K562 (cell line): ENCODE measurements around the gene ZNF595. TPM values are rescaled to one million over a fixed set of nuclear protein-coding genes. Genes with fewer than 3 reads are reported as not detected.

Experiments used
- ATAC-seq: fragments of 200-7000 bp; cut with Tn5 transposase; 3 replicates; pipeline ENCODE4 v1.9.1; 2020; ENCODE audit warnings: moderate library complexity
- BruUV-seq: library from RNA; stranded (reverse); fragments of 400-500 nt; replicated peaks from 2 replicates; lab custom pipeline; 2021; lab: Mats Ljungman, UMichigan
- CTCF ChIA-PET: fragments of 300-600 bp; formaldehyde crosslinking; extraction: SDS; loops from one replicate; lab custom pipeline; 2021; ENCODE audit warnings: low intra/inter-chr PET ratio; lab: Yijun Ruan, JAX
- POLR2A ChIA-PET: fragments of 300-600, 350-650 bp; sonication (Branson Sonifier 250); formaldehyde crosslinking; extraction: SDS; loops from one replicate; lab custom pipeline; 2021; ENCODE audit warnings: antibody characterized with exemption, inconsistent platforms; lab: Yijun Ruan, JAX
- DNase-seq, 4 experiments: peaks; one replicate each; pipeline versions ENCODE4 v3.0.0 to v3.0.0-alpha.2; 2011 to 2018; ENCODE audit warnings: low spot score in 3 of 4, mixed read lengths in 3 of 4; ENCODE audit errors: extremely low read depth in 1 of 4
- FAIRE-seq: peaks from 2 replicates; lab custom pipeline; 2011; peaks lifted over from hg19 to GRCh38; lab: Jason Lieb, UNC
- H2AFZ ChIP-seq: 2 replicates; pipeline ENCODE4 v1.6.0; 2011; ENCODE audit warnings: low read depth, low read length, control low read depth, inconsistent platforms
- H3K27ac ChIP-seq: fragments of 200-600 bp; 3 replicates; pipeline ENCODE4 v1.8.0; 2011; ENCODE audit warnings: low read depth, mild to moderate bottlenecking, control low read depth, inconsistent platforms, low read length, moderate library complexity, mixed read lengths; ENCODE audit errors: extremely low read depth
- H3K27me3 ChIP-seq, 2 experiments: fragments of 300-600 bp in 1 of 2; 2 replicates in 1 of 2; 3 replicates in 1 of 2; pipeline versions ENCODE4 v1.6.0 to v1.8.0; 2011; ENCODE audit warnings: inconsistent platforms in 2 of 2, low read length in 2 of 2, mild to moderate bottlenecking in 1 of 2, mixed read lengths in 1 of 2, moderate library complexity in 1 of 2; ENCODE audit not compliant: control insufficient read depth in 2 of 2, insufficient read depth in 2 of 2
- H3K36me3 ChIP-seq: fragments of 300-600 bp; 3 replicates; pipeline ENCODE4 v1.8.0; 2011; ENCODE audit warnings: mild to moderate bottlenecking, low read length, inconsistent platforms; ENCODE audit not compliant: control insufficient read depth, insufficient read depth
- H3K4me1 ChIP-seq, 2 experiments: fragments of 200-600 bp in 1 of 2; replicated peaks in 1 of 2; 2 replicates in 1 of 2; 3 replicates in 1 of 2; pipeline versions ENCODE4 v1.5.1 to v1.8.0; 2011; ENCODE audit warnings: inconsistent platforms in 2 of 2, low read length in 2 of 2, mild to moderate bottlenecking in 1 of 2, mixed read lengths in 1 of 2, moderate library complexity in 1 of 2; ENCODE audit not compliant: control insufficient read depth in 2 of 2, insufficient read depth in 2 of 2
- H3K4me2 ChIP-seq: 2 replicates; pipeline ENCODE4 v1.6.1; 2011; ENCODE audit warnings: low read length, control low read depth, inconsistent platforms, mixed read lengths; ENCODE audit not compliant: insufficient read depth
- H3K4me3 ChIP-seq: fragments of 200-600 bp; sonication (generic), shearing (Covaris generic); 2 replicates; pipeline ENCODE4 v1.5.1; 2016; ENCODE audit warnings: control low read depth, inconsistent platforms
- H3K79me2 ChIP-seq: fragments of 200-600 bp; 3 replicates; pipeline ENCODE4 v1.8.0; 2011; ENCODE audit warnings: low read length, inconsistent platforms; ENCODE audit not compliant: control insufficient read depth, insufficient read depth
- H3K9ac ChIP-seq, 2 experiments: 2 replicates each; pipeline versions ENCODE4 v1.6.0 to v1.6.1; 2011; ENCODE audit warnings: low read depth in 2 of 2, low read length in 2 of 2, control low read depth in 1 of 2, inconsistent platforms in 1 of 2, mild to moderate bottlenecking in 1 of 2, mixed read lengths in 1 of 2; ENCODE audit not compliant: insufficient read depth in 1 of 2
- H3K9me1 ChIP-seq: one replicate; pipeline ENCODE4 v1.6.0; 2011; ENCODE audit warnings: inconsistent platforms, mild to moderate bottlenecking, low read length, moderate library complexity; ENCODE audit not compliant: control insufficient read depth, insufficient read depth
- H3K9me3 ChIP-seq: replicated peaks from 2 replicates; pipeline ENCODE4 v1.5.1; 2011; ENCODE audit warnings: low read depth, low read length, inconsistent platforms; ENCODE audit not compliant: control insufficient read depth, insufficient read depth
- H4K20me1 ChIP-seq: replicated peaks from 2 replicates; pipeline ENCODE4 v1.6.1; 2011; ENCODE audit warnings: low read length, inconsistent platforms, mixed read lengths; ENCODE audit not compliant: control insufficient read depth, insufficient read depth
- ARID3B ChIP-seq: fragments of 250-450 bp; sonication (Bioruptor Pico); IDR thresholded peaks from 2 replicates; pipeline ENCODE4 v1.4.0; 2020; ENCODE audit warnings: borderline replicate concordance
- CCAR2 ChIP-seq: fragments of 200-400 bp; formaldehyde crosslinking; IDR thresholded peaks from 2 replicates; pipeline ENCODE4 v1.6.1; 2017; ENCODE audit warnings: mild to moderate bottlenecking, low read depth, low read length
- EP300 ChIP-seq: IDR thresholded peaks from 2 replicates; pipeline ENCODE4 v1.6.1; 2012; ENCODE audit warnings: low read length, improper control_type of control experiment
- IRF2 ChIP-seq: sonication (generic); formaldehyde crosslinking; IDR thresholded peaks from 2 replicates; pipeline ENCODE4 v1.8.1; 2022; ENCODE audit warnings: mild to moderate bottlenecking, missing genetic modification reagents
- MBD2 ChIP-seq: sonication (generic); IDR thresholded peaks from 2 replicates; pipeline ENCODE4 v1.6.1; 2016; ENCODE audit warnings: low read depth, borderline replicate concordance
- NFXL1 ChIP-seq: fragments of 450-650 bp; formaldehyde crosslinking; IDR thresholded peaks from 2 replicates; pipeline ENCODE4 v1.4.0; 2021; ENCODE audit warnings: mild to moderate bottlenecking
- PYGO2 ChIP-seq: fragments of 450-650 bp; IDR thresholded peaks from 2 replicates; pipeline ENCODE4 v1.6.1; 2016; ENCODE audit warnings: mild to moderate bottlenecking, missing genetic modification characterization, moderate library complexity, missing compliant biosample characterization
- SOX6 ChIP-seq: fragments of 450-650 bp; IDR thresholded peaks from 2 replicates; pipeline ENCODE4 v1.6.1; 2014; ENCODE audit warnings: mild to moderate bottlenecking
- SRSF7 ChIP-seq: fragments of 200-400 bp; formaldehyde crosslinking; optimal IDR thresholded peaks from 2 replicates; pipeline ENCODE3; 2017; ENCODE audit warnings: mild to moderate bottlenecking, low read depth, low read length
- TOE1 ChIP-seq, 2 experiments: fragments of 450-650 bp in 1 of 2; sonication (generic) in 1 of 2; formaldehyde crosslinking in 1 of 2; IDR thresholded peaks; 2 replicates each; pipeline versions ENCODE4 v1.7.1 to v1.8.0; 2016 to 2022; ENCODE audit warnings: borderline replicate concordance in 2 of 2, mild to moderate bottlenecking in 2 of 2, antibody characterized with exemption in 1 of 2, inconsistent platforms in 1 of 2, low read depth in 1 of 2, missing genetic modification reagents in 1 of 2, moderate library complexity in 1 of 2
- ZC3H11A ChIP-seq: IDR thresholded peaks from 2 replicates; pipeline ENCODE4 v1.6.1; 2012; ENCODE audit warnings: low read depth, low read length, improper control_type of control experiment
- ZMIZ1 ChIP-seq, 2 experiments: fragments of 150-350 bp in 1 of 2; IDR thresholded peaks; 2 replicates each; pipeline ENCODE4 v1.6.1; 2012 to 2016; ENCODE audit warnings: low read depth in 2 of 2, low read length in 2 of 2, mild to moderate bottlenecking in 1 of 2, moderate library complexity in 1 of 2
- ZNF239 ChIP-seq: fragments of 250-450 bp; sonication (Bioruptor Pico); IDR thresholded peaks from 2 replicates; pipeline ENCODE4 v1.4.0; 2020; ENCODE audit warnings: mild to moderate bottlenecking
- ZNF347 ChIP-seq: fragments of 450-650 bp; formaldehyde crosslinking; IDR thresholded peaks from 2 replicates; pipeline ENCODE4 v1.4.0; 2020; ENCODE audit warnings: low read depth, mild to moderate bottlenecking, moderate library complexity
- ZNF583 ChIP-seq: fragments of 250-450 bp; sonication (Bioruptor Pico); IDR thresholded peaks from 2 replicates; pipeline ENCODE4 v1.4.0; 2020
- ZZZ3 ChIP-seq: fragments of 450-650 bp; IDR thresholded peaks from 2 replicates; pipeline ENCODE4 v1.6.1; 2016; ENCODE audit warnings: antibody characterized with exemption, mild to moderate bottlenecking, moderate library complexity
- WGBS: fragments of 100-300 bp; shearing (Covaris generic); methylation state at CpG from one replicate; pipeline ENCODE4 v1.1.6; 2016; ENCODE audit warnings: low coverage, mixed read lengths; ENCODE audit not compliant: insufficient coverage; ENCODE audit errors: missing lambda C conversion rate; 5-methylcytosine and 5-hydroxymethylcytosine counted together
- in situ Hi-C: fragments of 300-500 bp; cut with MboI; formaldehyde crosslinking; loops from 4 replicates; pipeline ENCODE4 v1.15.0; 2018; ENCODE audit warnings: inconsistent platforms, mixed read lengths
- intact Hi-C: fragments of 100-400 bp; cut with micrococcal nuclease; formaldehyde crosslinking; loops from 2 replicates; pipeline ENCODE4 v1.14.2; 2022
- polyA plus RNA-seq, 8 experiments: library from polyadenylated mRNA; depleted of rRNA in 4 of 8; stranded (reverse) in 5 of 8; unstranded in 3 of 8; fragments of >200 nt; fragmentation: Nextera tagmentation in 2 of 8; fragmentation: Illumina TruSeq in 1 of 8; extraction: Ambion mirVana in 2 of 8; extraction: Trizol in 1 of 8; gene quantifications; 2 replicates each; pipeline versions ENCODE4 v1.2.1 to v1.2.3, GENCODE V29; 2011 to 2014; ENCODE audit warnings: inconsistent platforms in 1 of 8, missing spikeins in 1 of 8
- total RNA-seq, 7 experiments: library from RNA; depleted of rRNA in 6 of 7; stranded (reverse); fragments of >200 nt in 6 of 7; fragmentation: Illumina TruSeq in 2 of 7; extraction: Trizol in 2 of 7; gene quantifications; 2 replicates each; pipeline versions ENCODE4 v1.2.1 to v1.2.3, GENCODE V29; 2011 to 2021; ENCODE audit warnings: low replicate concordance in 1 of 7

The ZNF595 gene
- total and polyA plus RNA-seq, 9 of the 15 experiments (the other 6 are each of a cell fraction or from before 2014, with no cell fraction given) = 116 to 632 (median 237) TPM

GRCh38 chr4:120616-121015 is 67.5 kb downstream of the ZNF595 start (continued):
- no peak for TF ChIP-seq EP300
- no peak for TF ChIP-seq IRF2
- no peak for TF ChIP-seq ARID3B
- no peak for TF ChIP-seq ZC3H11A
- TF ChIP-seq ZNF239 = no peak
- TF ChIP-seq ZZZ3 = no peak
- TF ChIP-seq NFXL1 (CRISPR knock-in tag) = no peak
- no peak for TF ChIP-seq ZNF583 (CRISPR knock-in tag)
- no peak for TF ChIP-seq ZNF347 (CRISPR knock-in tag)
- TF ChIP-seq PYGO2 (tag) = no peak
- TF ChIP-seq SOX6 = no peak

GRCh38 chr4:121408-122084 is 68.4 kb downstream of the ZNF595 start:
- peak overlapping the region; percentile 8; the same call in 1 of the 2 replicates for H2AFZ ChIP-seq
- intact Hi-C loops = no loop called here

More at GRCh38 chr4:121408-122084, 68.4 kb downstream of the ZNF595 start:
- Histone ChIP-seq H3K27ac (no peak overlapping the region), H4K20me1 (no peaks in the 10 kb centered on the region; the same call in 1 of the 2 replicates), H3K27me3 (no peaks in the 10 kb centered on the region), H3K9me3 (peaks cover 25% of the 10 kb centered on the region), H3K36me3 (peaks cover 10% of the 10 kb centered on the region; the same call in 1 of the 3 replicates), H3K9ac (no peak overlapping the region), H3K4me1 (peaks cover 3 to 6% of the 10 kb centered on the region in 2 experiments; a peak in 3 of 5 replicates), H3K79me2 (peaks cover 23% of the 10 kb centered on the region), H3K4me2 (no peak overlapping the region), H3K4me3 (no peak overlapping the region), H3K9me1 (no peaks in the 10 kb centered on the region)
- CTCF ChIA-PET = no interaction called here
- TF ChIP-seq CCAR2 = no peak
- no peak for TF ChIP-seq MBD2
- no peak for TF ChIP-seq SRSF7
- no peak for TF ChIP-seq ZMIZ1 (IDR thresholded peaks at IDR 0.05; ENCODE audit: low read depth in 2 of 2, low read length in 2 of 2)
- no peak for TF ChIP-seq TOE1 (IDR thresholded peaks at IDR 0.05; ENCODE audit: borderline replicate concordance)
- TF ChIP-seq TOE1 (CRISPR knock-in tag; IDR thresholded peaks at IDR 0.05; ENCODE audit: borderline replicate concordance, low read depth) = no peak
- in situ Hi-C loops = no loop called here
- ATAC-seq = no peak
- 8% methylated on average over 7 of the region's 7 CpGs for WGBS
- POLR2A ChIA-PET = no interaction called here
- FAIRE-seq = no peak
- BruUV-seq = no TSS peak
- no peak for DNase-seq
